Measurements from ENCODE around the gene CNTN4.

CNTN4 gene

GRCh38 chr3:2853651-2854050, 755.0 kb downstream of the CNTN4 start:
- TF ChIP-seq CTBP1 (IDR thresholded peaks at IDR 0.05; ENCODE audit: borderline replicate concordance) (no peak), FOXK2 (IDR thresholded peaks at IDR 0.05) (no peak), LEF1 (IDR thresholded peaks at IDR 0.05; ENCODE audit: borderline replicate concordance) (no peak), TARDBP (IDR thresholded peaks at IDR 0.05) (no peak), HDGF (IDR thresholded peaks at IDR 0.05; ENCODE audit: borderline replicate concordance) (no peak), SUZ12 (IDR thresholded peaks at IDR 0.05) (no peak), NFRKB (IDR thresholded peaks at IDR 0.05) (no peak), FOXM1 (IDR thresholded peaks at IDR 0.05; ENCODE audit: borderline replicate concordance) (no peak), ZNF384 (IDR thresholded peaks at IDR 0.05) (no peak), FOXA1 (IDR thresholded peaks at IDR 0.05) (no peak), PKNOX1 (IDR thresholded peaks at IDR 0.05) (no peak), L3MBTL2 (conservative IDR thresholded peaks at IDR 0.05) (no peak), ELF4 (IDR thresholded peaks at IDR 0.05) (no peak), ARNT (IDR thresholded peaks at IDR 0.05) (no peak), SP1 (IDR thresholded peaks at IDR 0.05) (no peak), BHLHE40 (IDR thresholded peaks at IDR 0.05; ENCODE audit: borderline replicate concordance) (no peak)

GRCh38 chr3:2856138-2857133, 757.8 kb downstream of the CNTN4 start:
- POLR2A ChIA-PET: no interaction called here
- DNase-seq (ENCODE audit: extremely low spot score): no peak
- TF ChIP-seq FOXM1 (IDR thresholded peaks at IDR 0.05; ENCODE audit: borderline replicate concordance): no peak
- TF ChIP-seq NFRKB (IDR thresholded peaks at IDR 0.05): no peak
- TF ChIP-seq FOXK2 (IDR thresholded peaks at IDR 0.05): no peak
- no peak for TF ChIP-seq ARNT (IDR thresholded peaks at IDR 0.05)
- TF ChIP-seq TARDBP (IDR thresholded peaks at IDR 0.05): no peak
- TF ChIP-seq CTBP1 (IDR thresholded peaks at IDR 0.05; ENCODE audit: borderline replicate concordance): no peak
- TF ChIP-seq PKNOX1 (IDR thresholded peaks at IDR 0.05): no peak
- no peak for TF ChIP-seq ELF4 (IDR thresholded peaks at IDR 0.05)
- CTCF ChIA-PET: no interaction called here

More at GRCh38 chr3:2853651-2854050, 755.0 kb downstream of the CNTN4 start:
- DNase-seq (ENCODE audit: extremely low spot score): no peak
- ChIA-PET POLR2A (no interaction called here), CTCF (no interaction called here)

GRCh38 chr3:2860626-2861025, 762.0 kb downstream of the CNTN4 start:
- POLR2A ChIA-PET: no interaction called here
- TF ChIP-seq PKNOX1 (IDR thresholded peaks at IDR 0.05) (no peak), SUZ12 (IDR thresholded peaks at IDR 0.05) (no peak), LEF1 (IDR thresholded peaks at IDR 0.05; ENCODE audit: borderline replicate concordance) (no peak), SP1 (IDR thresholded peaks at IDR 0.05) (no peak), FOXK2 (IDR thresholded peaks at IDR 0.05) (no peak), TARDBP (IDR thresholded peaks at IDR 0.05) (no peak), BHLHE40 (IDR thresholded peaks at IDR 0.05; ENCODE audit: borderline replicate concordance) (no peak), ELF4 (IDR thresholded peaks at IDR 0.05) (no peak), ZNF384 (IDR thresholded peaks at IDR 0.05) (no peak), FOXM1 (IDR thresholded peaks at IDR 0.05; ENCODE audit: borderline replicate concordance) (no peak), ARNT (IDR thresholded peaks at IDR 0.05) (no peak), L3MBTL2 (conservative IDR thresholded peaks at IDR 0.05) (no peak), NFRKB (IDR thresholded peaks at IDR 0.05) (no peak), CTBP1 (IDR thresholded peaks at IDR 0.05; ENCODE audit: borderline replicate concordance) (no peak), FOXA1 (IDR thresholded peaks at IDR 0.05) (no peak)
- CTCF ChIA-PET: no interaction called here
- no peak for DNase-seq (ENCODE audit: extremely low spot score)

- POLR2A ChIA-PET: no interaction called here
- DNase-seq (ENCODE audit: extremely low spot score): no peak
- no peak for TF ChIP-seq BHLHE40 (IDR thresholded peaks at IDR 0.05; ENCODE audit: borderline replicate concordance)
- TF ChIP-seq TARDBP (IDR thresholded peaks at IDR 0.05): no peak
- TF ChIP-seq L3MBTL2 (conservative IDR thresholded peaks at IDR 0.05): no peak
- no peak for TF ChIP-seq ELF4 (IDR thresholded peaks at IDR 0.05)
- TF ChIP-seq SUZ12 (IDR thresholded peaks at IDR 0.05): no peak
- TF ChIP-seq FOXK2 (IDR thresholded peaks at IDR 0.05): no peak
- no peak for TF ChIP-seq ARNT (IDR thresholded peaks at IDR 0.05)
- TF ChIP-seq ZNF384 (IDR thresholded peaks at IDR 0.05): no peak
- TF ChIP-seq PKNOX1 (IDR thresholded peaks at IDR 0.05): no peak
- TF ChIP-seq FOXM1 (IDR thresholded peaks at IDR 0.05; ENCODE audit: borderline replicate concordance): no peak
- CTCF ChIA-PET: no interaction called here
Observed at GRCh38 chr3:2861120-2861519, 762.5 kb downstream of the CNTN4 start.

- no peak for DNase-seq (ENCODE audit: extremely low spot score)
- CTCF ChIA-PET: no interaction called here
Observed at GRCh38 chr3:2861920-2862319, 763.3 kb downstream of the CNTN4 start.

More at GRCh38 chr3:2861920-2862319, 763.3 kb downstream of the CNTN4 start:
- TF ChIP-seq ARNT (IDR thresholded peaks at IDR 0.05) (no peak), ZNF384 (IDR thresholded peaks at IDR 0.05) (no peak), SP1 (IDR thresholded peaks at IDR 0.05) (no peak), FOXK2 (IDR thresholded peaks at IDR 0.05) (no peak), FOXA1 (IDR thresholded peaks at IDR 0.05) (no peak), CTBP1 (IDR thresholded peaks at IDR 0.05; ENCODE audit: borderline replicate concordance) (no peak), FOXM1 (IDR thresholded peaks at IDR 0.05; ENCODE audit: borderline replicate concordance) (no peak), NFRKB (IDR thresholded peaks at IDR 0.05) (no peak), L3MBTL2 (conservative IDR thresholded peaks at IDR 0.05) (no peak), PKNOX1 (IDR thresholded peaks at IDR 0.05) (no peak), ELF4 (IDR thresholded peaks at IDR 0.05) (no peak), TARDBP (IDR thresholded peaks at IDR 0.05) (no peak), HDGF (IDR thresholded peaks at IDR 0.05; ENCODE audit: borderline replicate concordance) (no peak), BHLHE40 (IDR thresholded peaks at IDR 0.05; ENCODE audit: borderline replicate concordance) (no peak), SUZ12 (IDR thresholded peaks at IDR 0.05) (no peak), LEF1 (IDR thresholded peaks at IDR 0.05; ENCODE audit: borderline replicate concordance) (no peak)
- POLR2A ChIA-PET: no interaction called here

Measured in HEK293T (cell line).